Eye (tissue), 1 donor: ENCODE results near the gene MAP3K2.

ENCODE experiments used
- DNase-seq: peaks from one replicate; pipeline ENCODE4 v3.0.0-alpha.2; 2015

The MAP3K2 gene

GRCh38 chr2:127406454-127406853, 18.7 kb upstream of the MAP3K2 start:
- DNase-seq, result no peak

GRCh38 chr2:127405255-127405610, 17.5 kb upstream of the MAP3K2 start:
- no peak for DNase-seq

GRCh38 chr2:127404466-127405254, 16.9 kb upstream of the MAP3K2 start:
- DNase-seq, result no peak

GRCh38 chr2:127403460-127403859, 15.7 kb upstream of the MAP3K2 start:
- no peak for DNase-seq

- no peak for DNase-seq
Observed at GRCh38 chr2:127401757-127402695, 14.3 kb upstream of the MAP3K2 start.

- peak; percentile 33 for DNase-seq
Observed at GRCh38 chr2:127400897-127401756, 13.4 kb upstream of the MAP3K2 start.

GRCh38 chr2:127400533-127400896, 12.7 kb upstream of the MAP3K2 start:
- no peak for DNase-seq

- DNase-seq, result peak; percentile 38
Observed at GRCh38 chr2:127398239-127398590, 10.4 kb upstream of the MAP3K2 start.

- DNase-seq, result no peak
Observed at GRCh38 chr2:127397568-127398238, 9.9 kb upstream of the MAP3K2 start.

GRCh38 chr2:127394492-127394891, 6.7 kb upstream of the MAP3K2 start:
- no peak for DNase-seq

GRCh38 chr2:127392828-127393578, 5.2 kb upstream of the MAP3K2 start:
- DNase-seq, result no peak

- no peak for DNase-seq
Observed at GRCh38 chr2:127392133-127392827, 4.5 kb upstream of the MAP3K2 start.

- DNase-seq, result no peak
Observed at GRCh38 chr2:127389778-127390435, 2.1 kb upstream of the MAP3K2 start.

GRCh38 chr2:127388423-127389164, 819 bp upstream of the MAP3K2 start:
- DNase-seq, result no peak

- DNase-seq, result peak; percentile 95
Observed at GRCh38 chr2:127386764-127387654, 766 bp downstream of the MAP3K2 start.

- no peak for DNase-seq
Observed at GRCh38 chr2:127386246-127386645, 1.5 kb downstream of the MAP3K2 start.

GRCh38 chr2:127384529-127384928, 3.2 kb downstream of the MAP3K2 start:
- no peak for DNase-seq

- DNase-seq, result no peak
Observed at GRCh38 chr2:127382831-127383230, 4.9 kb downstream of the MAP3K2 start.

GRCh38 chr2:127381762-127382161, 6.0 kb downstream of the MAP3K2 start:
- no peak for DNase-seq
